Measurements from ENCODE around the gene IL27RA.

DNA sequence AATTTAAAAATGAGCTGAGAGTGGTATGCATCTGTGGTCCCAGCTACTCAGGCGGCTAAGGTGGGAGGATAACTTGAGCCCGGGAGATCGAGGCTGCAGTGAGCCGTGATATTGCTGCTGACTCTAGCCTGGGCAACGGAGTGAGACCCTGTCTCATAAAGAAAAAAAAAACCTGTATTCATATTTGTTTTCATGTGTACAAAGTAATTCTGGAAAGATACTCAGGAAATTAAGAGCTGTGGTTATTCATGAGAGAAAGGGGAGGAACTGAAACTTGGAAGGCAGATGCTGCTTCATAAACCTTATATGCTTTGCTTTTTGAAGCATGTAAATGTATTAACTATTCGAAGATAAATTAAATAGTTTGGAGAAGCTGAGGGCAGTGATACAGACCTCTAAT lies 12.5 kb upstream of the IL27RA start:
- TF ChIP-seq CTCF (IDR thresholded peaks at IDR 0.05) (no peak), POLR2AphosphoS5 (IDR thresholded peaks at IDR 0.05) (no peak)

All from esophagus muscularis mucosa (tissue), 3 donors.